HCT116 (cell line): ENCODE data around the gene TGDS.

Experiments used
- EZH2 ChIP-seq: fragments of 200-600 bp; sonication (generic); IDR thresholded peaks from 2 replicates; pipeline ENCODE4 v1.6.1; 2017; ENCODE audit warnings: antibody characterized with exemption, mixed run types
- POLR2A ChIP-seq: IDR thresholded peaks from 2 replicates; pipeline ENCODE4 v1.7.0; 2011; ENCODE audit warnings: borderline replicate concordance; ENCODE audit not compliant: insufficient read depth, insufficient read length; ENCODE audit errors: extremely low read depth
- ZNF274 ChIP-seq: fragments of 200-500 bp; sonication (Bioruptor generic); IDR thresholded peaks from 2 replicates; pipeline ENCODE4 v1.6.1; 2014; ENCODE audit warnings: mild to moderate bottlenecking, low read depth, low read length, inconsistent platforms
- TF ChIP-seq, protein P1 (sequence below), 3 experiments: fragments of 200-600 bp in 1 of 3; sonication (generic) in 1 of 3; IDR thresholded peaks in 2 of 3; conservative IDR thresholded peaks in 1 of 3; 2 replicates each; pipeline ENCODE4 v1.5.1; 2012 to 2017; ENCODE audit warnings: low read depth in 2 of 3, low read length in 2 of 3, antibody characterized with exemption in 1 of 3, borderline replicate concordance in 1 of 3, control low read depth in 1 of 3, mild to moderate bottlenecking in 1 of 3, mixed read lengths in 1 of 3, mixed run types in 1 of 3, moderate library complexity in 1 of 3; ENCODE audit not compliant: insufficient read depth in 1 of 3
- TF ChIP-seq, protein P2 (sequence below): IDR thresholded peaks from 2 replicates; pipeline ENCODE4 v1.6.1; 2012
- TF ChIP-seq, protein P3 (sequence below): IDR thresholded peaks from 2 replicates; pipeline ENCODE4 v1.6.1; 2012

DNA sequence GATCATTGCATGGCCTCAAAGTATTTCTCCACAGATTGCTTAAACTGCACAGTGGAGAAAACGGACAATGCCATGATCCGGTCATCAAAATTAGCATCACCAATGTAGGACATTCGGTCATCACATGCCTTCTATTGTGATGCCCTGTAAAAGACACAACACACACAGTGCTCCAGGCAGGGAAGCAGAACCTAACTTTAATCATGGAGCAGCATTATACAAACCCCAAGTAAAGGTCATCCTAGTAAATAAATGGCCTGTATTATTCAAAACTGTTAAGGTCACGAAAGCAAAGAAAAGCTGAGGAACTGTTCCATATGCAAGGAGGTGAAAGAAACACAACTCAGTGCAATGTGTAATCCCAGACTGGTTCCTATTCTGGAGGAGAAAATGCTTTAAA lies 42.2 kb downstream of the TGDS start:
- TF ChIP-seq POLR2A (no peak), ZNF274 (no peak), EZH2 (no peak)
- TF ChIP-seq, protein P1, sequence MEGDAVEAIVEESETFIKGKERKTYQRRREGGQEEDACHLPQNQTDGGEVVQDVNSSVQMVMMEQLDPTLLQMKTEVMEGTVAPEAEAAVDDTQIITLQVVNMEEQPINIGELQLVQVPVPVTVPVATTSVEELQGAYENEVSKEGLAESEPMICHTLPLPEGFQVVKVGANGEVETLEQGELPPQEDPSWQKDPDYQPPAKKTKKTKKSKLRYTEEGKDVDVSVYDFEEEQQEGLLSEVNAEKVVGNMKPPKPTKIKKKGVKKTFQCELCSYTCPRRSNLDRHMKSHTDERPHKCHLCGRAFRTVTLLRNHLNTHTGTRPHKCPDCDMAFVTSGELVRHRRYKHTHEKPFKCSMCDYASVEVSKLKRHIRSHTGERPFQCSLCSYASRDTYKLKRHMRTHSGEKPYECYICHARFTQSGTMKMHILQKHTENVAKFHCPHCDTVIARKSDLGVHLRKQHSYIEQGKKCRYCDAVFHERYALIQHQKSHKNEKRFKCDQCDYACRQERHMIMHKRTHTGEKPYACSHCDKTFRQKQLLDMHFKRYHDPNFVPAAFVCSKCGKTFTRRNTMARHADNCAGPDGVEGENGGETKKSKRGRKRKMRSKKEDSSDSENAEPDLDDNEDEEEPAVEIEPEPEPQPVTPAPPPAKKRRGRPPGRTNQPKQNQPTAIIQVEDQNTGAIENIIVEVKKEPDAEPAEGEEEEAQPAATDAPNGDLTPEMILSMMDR (IDR thresholded peaks at IDR 0.05 in 2 of 3, conservative IDR thresholded peaks at IDR 0.05 in 1 of 3; ENCODE audit: borderline replicate concordance in 1 of 3, insufficient read depth in 1 of 3, low read depth in 2 of 3, low read length in 2 of 3), result no peak
- TF ChIP-seq, protein P2, sequence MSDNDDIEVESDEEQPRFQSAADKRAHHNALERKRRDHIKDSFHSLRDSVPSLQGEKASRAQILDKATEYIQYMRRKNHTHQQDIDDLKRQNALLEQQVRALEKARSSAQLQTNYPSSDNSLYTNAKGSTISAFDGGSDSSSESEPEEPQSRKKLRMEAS, result no peak
- TF ChIP-seq, protein P3, sequence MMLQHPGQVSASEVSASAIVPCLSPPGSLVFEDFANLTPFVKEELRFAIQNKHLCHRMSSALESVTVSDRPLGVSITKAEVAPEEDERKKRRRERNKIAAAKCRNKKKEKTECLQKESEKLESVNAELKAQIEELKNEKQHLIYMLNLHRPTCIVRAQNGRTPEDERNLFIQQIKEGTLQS, result no peak
